GM12872 (cell line): ENCODE measurements around the gene ECHS1.

Experiments
- CTCF ChIP-seq: IDR thresholded peaks from 3 replicates; pipeline ENCODE4 v1.5.1; 2011; ENCODE audit warnings: low read depth, mild to moderate bottlenecking, low read length, moderate library complexity; ENCODE audit not compliant: insufficient read depth

The ECHS1 gene

GRCh38 chr10:133314911-133315310, 58.2 kb downstream of the ECHS1 start:
- TF ChIP-seq CTCF: no peak

GRCh38 chr10:133313192-133313591, 60.0 kb downstream of the ECHS1 start:
- TF ChIP-seq CTCF: no peak

DNA sequence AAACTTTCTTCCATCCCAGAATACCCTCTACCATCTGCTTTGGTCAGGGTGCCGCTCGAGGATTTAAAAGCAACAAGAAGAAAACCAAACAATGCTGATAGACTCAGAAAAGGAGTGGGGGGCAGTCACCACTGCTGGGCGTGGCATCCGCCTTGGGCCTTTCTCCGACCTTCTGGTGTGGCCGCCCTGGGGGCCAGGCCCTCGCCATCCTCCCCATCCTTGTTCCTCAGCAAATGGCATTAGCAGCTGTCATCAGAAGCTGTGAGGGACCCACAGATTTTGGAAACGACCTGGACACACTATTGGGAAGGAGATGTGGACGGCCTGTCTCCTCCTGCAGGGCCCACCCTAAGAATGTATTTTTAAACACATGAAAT, 60.4 kb downstream of the ECHS1 start:
- TF ChIP-seq CTCF: no peak
